Cardiac fibroblast (primary cell): ENCODE measurements around the gene HMCN2.

Experiments used
- DNase-seq, 2 donors: peaks; one replicate each; pipeline versions ENCODE4 v3.0.0 to v3.0.0-alpha.2; 2010; ENCODE audit warnings: low read depth in 2 of 2
- H3K4me3 ChIP-seq, 2 donors: replicated peaks in 1 of 2; 1 replicate in 1 of 2; 2 replicates in 1 of 2; pipeline ENCODE4 v1.5.1; 2011; ENCODE audit warnings: low read depth in 2 of 2, low read length in 2 of 2, mild to moderate bottlenecking in 2 of 2, moderate library complexity in 1 of 2
- CTCF ChIP-seq: IDR thresholded peaks from one replicate; pipeline ENCODE4 v1.5.1; 2011; ENCODE audit warnings: low read depth, mild to moderate bottlenecking, low read length, inconsistent platforms

Gene HMCN2

GRCh38 chr9:130234340-130235260 lies 31.0 kb upstream of the HMCN2 start:
- H3K4me3 ChIP-seq = no peak overlapping the region
- peak; percentile 18 to 52 for DNase-seq
- no peak for TF ChIP-seq CTCF

- peak; percentile 97 for TF ChIP-seq CTCF
- H3K4me3 ChIP-seq = no peak overlapping the region
- DNase-seq = peak; percentile 62 to 67
Observed at GRCh38 chr9:130235558-130236435, 29.8 kb upstream of the HMCN2 start.

- H3K4me3 ChIP-seq = no peak overlapping the region
- no peak for TF ChIP-seq CTCF
- no peak for DNase-seq
Observed at GRCh38 chr9:130236436-130236985, 29.0 kb upstream of the HMCN2 start.

GRCh38 chr9:130237076-130237475 lies 28.5 kb upstream of the HMCN2 start:
- no peak for DNase-seq
- no peak overlapping the region for H3K4me3 ChIP-seq
- TF ChIP-seq CTCF = no peak

- no peak for TF ChIP-seq CTCF
- DNase-seq = no peak
- no peak overlapping the region for H3K4me3 ChIP-seq
Observed at GRCh38 chr9:130237763-130238524, 27.6 kb upstream of the HMCN2 start.

GRCh38 chr9:130239363-130239695 lies 26.2 kb upstream of the HMCN2 start:
- TF ChIP-seq CTCF = no peak
- DNase-seq = no peak
- no peak overlapping the region for H3K4me3 ChIP-seq
